HG02870 (cell line): ENCODE results near the gene ZNF423.

Experiments
- ATAC-seq: cut with Tn5 transposase; IDR thresholded peaks from one replicate; pipeline ENCODE4 v1.9.1; 2021; ENCODE audit warnings: mild to moderate bottlenecking, moderate library complexity; ENCODE audit not compliant: unreplicated experiment

The ZNF423 gene

DNA sequence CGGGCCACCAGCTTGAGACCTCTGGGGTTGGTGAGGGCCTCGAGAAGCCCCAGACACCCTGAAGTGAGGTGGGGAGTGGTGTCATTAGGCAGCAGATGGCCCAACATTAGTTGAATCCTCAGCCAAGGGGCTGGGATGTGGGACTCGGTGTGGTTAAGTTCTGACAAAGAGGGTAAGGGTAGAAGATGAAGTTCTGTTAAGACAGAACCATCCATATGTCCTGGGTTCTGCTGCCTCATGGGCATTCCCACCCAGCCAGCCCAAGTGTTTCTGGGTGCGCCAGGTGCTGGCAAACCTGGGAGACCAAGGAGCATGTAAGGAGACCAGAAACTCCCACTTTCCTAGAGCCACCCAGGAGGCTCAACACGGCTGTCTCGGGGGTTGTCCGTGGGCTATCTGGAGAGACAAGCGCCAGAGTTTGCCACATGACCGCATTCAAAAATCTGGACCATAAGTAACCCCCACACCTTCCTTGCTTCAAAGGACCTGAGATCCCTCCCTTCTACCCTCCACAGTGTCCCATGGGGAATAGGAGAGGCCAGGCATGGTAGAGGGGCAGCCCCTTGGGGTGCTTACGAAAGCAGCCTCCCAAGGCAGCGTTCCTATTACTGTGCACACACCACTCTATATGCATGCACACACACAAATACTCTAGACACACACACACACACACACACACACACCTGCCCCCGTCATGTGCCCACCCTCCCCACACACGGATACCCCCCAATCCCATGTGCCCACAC is 353.6 kb downstream of the ZNF423 start:
- no peak for ATAC-seq

DNA sequence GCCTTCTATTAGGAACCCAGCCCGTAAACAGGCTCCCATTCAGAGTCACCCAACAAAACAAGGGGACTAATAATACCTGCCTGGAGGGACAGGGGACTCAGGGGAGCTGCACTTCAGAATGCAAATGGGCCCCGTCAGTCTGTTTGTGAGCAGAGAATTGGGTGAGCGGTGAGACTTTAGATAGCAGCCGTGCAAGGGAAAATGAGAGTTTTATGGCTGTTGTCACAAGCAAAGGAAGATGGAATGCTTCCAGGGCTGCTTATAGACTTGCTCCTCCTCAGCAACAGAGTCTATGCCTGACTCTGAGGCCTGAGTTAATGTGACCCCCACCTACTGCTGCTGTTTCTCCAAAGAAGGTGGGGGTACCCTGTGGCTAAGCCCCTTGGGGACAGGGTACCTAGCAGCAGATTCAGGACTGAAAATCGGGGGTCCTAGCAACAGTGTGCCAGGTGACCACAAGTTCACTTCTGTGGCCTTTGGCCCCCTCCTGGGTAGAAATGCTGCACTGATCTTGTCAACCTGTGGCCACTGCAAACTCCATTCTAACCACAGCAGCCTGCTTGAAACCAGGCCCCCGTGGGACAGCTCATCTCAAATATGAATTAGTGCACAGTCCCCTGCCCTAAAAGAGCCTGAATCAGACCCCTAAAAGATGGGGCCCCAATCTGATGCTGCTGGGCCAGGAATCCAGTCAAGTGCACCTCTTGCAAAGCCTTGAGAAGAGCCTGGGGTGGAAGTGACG is 355.9 kb downstream of the ZNF423 start:
- ATAC-seq, result no peak

DNA sequence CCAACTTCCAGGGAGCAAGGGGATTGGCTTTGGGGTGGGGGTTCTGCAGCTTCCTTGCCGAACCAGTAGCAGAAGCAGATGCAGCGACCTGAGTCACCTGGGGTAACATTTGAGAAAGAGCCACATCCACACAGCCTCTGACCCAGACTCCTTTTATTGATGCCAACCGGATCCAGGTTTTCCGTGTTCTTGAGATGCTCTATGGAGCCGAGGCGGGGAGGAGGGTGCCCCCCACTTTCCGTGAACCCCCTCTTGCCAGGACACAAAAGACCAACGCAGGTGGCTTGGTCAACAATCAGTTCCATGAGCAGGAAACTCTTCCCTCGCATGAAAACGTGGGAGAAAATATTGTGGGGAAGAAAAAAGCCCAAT is 356.5 kb downstream of the ZNF423 start:
- no peak for ATAC-seq

DNA sequence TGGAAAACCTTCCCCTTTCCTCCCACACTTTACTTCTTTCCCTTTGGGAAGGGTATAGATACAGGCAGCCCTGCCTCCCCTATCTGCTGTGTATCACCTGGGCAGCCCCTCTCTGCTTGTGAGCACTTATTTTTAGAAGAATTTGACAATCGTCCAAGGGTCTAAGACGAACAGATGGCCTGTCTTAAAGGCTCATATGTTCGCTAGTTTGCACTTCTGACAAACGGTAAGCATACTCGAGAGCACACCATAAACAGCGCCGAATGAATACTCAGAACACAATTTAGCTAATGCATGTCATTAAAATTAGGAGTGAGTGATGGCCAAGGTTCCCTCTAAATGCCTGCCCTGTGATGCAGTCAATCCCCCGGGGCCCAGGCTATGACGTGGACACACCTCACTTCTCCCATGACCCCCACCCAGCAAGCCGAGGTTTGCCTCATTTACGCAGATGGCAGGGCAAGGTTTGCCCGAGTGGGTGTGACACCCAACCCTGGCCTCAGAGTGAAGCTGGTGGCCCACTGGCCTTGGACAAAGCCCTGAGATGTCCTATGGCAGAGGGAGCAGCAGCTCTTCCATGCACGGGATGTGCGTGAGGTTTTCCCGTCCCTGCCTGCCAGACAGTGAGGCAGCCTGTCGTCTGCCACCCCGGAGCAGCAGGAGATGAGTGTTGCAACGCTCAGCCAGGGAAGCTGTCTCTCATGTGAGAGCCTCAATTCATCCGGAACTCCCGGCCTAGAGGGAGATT is 357.1 kb downstream of the ZNF423 start:
- ATAC-seq, result no peak

DNA sequence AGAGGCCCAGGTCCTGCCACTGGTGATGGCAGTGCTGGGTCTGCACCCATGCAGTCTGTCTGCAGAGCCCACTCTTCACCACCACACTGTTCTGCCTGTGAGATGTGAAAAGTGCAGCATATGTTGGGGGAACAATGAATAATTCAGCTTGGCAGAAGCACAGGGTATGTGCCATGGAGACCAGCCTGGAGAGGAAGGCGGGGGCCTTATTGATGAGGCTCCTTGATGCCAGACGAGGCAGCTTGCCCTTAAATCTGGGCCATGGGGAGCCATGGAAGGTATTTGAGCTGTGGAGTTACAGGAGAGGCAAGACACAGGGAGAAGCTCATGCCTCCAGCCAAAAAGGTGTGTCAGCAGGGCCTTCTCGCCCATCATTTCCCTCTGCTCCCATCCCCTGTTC is 357.6 kb downstream of the ZNF423 start:
- ATAC-seq, result no peak

DNA sequence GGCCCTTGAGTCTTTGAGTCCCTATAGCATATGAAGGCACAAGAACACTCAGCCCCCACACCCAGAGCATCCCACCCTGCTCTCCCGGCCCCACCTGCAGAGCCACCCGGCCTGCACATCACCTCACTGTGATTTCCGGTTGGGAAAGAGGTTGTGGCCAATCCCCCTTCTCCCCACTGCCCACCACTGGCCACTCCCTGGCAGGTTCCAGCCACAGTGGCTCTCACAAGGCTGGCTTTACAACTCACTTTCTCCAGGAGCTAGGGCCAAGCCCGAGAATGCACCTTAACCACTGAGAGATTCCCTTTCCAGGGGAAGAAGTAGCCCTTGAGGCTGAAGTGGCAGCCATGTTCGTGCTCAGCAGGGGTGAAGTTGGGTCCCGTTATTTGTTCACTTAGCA is 358.4 kb downstream of the ZNF423 start:
- ATAC-seq, result no peak

DNA sequence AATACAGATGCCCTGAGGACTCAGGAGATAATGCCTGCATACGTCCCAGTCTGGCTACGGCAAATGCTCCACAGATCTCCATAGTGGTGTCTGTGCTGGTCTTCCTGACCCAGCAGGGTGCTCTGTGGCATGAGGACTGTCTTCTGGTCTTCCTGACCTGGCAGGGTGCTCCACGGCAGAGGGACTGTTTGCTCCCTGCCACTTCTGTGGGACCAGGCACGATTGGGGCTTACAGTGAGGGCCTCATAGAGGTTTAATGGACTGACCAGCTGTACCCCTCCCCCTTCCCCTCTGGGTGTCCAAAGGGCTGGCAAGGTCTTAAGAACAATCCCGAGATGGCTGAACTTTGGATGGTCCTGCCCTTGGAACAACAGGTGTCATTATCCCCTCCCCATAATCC is 359.3 kb downstream of the ZNF423 start:
- ATAC-seq, result no peak

DNA sequence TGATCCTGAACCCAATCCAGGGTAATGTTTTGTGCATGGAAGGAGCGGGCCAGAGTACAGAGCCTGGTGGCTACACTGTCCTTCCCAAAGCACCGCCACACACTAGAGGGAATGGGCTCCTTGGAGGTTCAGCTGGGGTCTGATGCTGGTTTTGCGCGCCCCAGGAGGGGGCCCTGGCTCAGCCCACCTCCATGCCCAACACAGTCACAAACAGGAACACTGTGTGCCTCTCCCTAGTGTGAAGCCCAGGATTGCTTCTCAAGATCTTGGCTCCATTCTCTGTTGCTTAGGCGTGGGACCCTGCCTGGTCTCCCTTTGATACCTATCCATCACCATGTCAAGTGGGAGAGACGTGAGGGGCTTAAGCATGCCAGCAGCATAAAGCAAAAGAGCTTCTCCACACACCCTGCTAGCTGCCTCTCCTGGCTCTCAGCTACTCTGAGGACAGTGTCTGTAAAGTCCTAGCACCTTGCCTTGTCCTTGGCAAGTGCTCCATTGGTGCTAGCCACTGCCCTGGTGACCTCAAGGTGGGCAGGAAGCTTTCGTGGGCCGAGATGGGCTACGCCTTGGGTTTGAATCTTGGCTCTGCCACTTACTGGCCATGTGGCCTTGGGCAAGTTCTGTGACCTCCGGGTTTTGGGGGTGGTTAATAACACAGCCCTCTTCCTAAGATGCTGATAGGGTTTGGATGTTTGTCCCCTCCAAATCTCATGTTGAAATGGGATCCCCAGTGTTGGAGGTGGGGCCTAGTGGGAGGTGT is 360.1 kb downstream of the ZNF423 start:
- no peak for ATAC-seq

DNA sequence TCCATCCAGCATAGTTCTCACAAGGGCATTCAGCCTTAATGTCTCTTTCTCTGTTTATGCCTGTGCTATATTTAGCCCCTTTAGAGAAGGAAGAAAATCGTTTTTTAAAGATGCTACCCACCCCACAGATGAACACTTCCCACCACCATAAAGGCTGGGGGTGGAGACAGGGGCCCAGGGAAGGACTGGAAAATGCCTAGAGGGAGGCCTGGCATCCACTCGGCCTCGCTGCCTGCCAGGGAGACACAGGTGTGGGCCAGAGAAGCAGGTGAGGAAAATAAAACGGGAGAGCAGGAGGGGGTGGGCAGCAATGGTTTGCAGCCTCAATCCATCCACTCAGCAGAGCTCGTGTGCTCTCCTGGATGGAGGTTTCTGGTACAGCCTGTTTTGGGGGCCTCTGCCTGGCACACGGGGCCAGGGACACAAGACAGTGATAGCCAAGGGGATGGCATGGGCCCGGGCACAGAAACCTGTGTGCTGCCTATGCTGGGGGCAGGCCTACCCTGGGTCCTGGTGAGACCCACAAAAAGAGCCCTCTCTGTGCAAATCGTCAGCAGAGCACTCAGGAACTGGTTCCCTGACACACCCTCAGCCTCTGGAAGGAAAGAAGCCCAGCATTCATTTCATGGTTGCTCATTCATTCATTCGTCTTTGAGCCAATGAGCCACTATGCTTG is 360.9 kb downstream of the ZNF423 start:
- ATAC-seq, result no peak

DNA sequence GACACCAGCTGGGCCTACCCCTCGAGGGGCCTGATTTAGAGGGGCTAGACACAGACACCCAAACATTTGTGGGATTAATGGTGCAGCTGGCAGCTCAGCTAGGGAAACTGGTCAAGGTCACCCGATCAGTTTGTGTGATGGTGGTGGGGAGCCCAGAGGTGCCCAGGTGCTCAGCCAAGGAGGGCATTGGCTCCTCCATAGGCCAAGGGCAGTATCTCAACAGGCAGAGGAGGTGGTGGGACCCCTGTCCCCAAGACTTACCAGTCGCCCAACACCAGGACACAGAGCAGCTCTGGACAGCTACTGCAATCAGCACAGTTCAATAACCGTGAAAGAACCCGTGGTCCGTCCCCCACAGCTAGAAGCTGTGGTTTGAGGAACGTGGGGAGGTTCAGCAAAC is 361.4 kb downstream of the ZNF423 start:
- no peak for ATAC-seq

DNA sequence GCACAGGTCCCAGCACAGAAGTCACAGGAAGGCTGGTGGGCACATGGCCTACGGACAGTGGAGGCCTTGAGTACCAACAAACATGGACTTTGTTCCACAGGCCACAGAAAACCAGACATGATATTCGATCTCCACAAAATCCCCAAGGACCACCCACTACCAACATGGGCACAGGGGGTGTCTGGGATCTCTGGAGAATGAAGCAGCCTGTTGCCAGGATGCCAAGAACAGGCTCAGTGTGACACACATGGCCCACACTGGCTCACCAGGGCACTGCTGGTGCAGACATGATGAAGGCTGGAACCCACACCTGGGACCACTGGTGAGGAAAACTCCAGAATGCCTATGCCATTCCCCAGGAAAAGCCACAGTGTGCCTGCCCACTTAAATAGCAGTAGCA is 362.1 kb downstream of the ZNF423 start:
- no peak for ATAC-seq

DNA sequence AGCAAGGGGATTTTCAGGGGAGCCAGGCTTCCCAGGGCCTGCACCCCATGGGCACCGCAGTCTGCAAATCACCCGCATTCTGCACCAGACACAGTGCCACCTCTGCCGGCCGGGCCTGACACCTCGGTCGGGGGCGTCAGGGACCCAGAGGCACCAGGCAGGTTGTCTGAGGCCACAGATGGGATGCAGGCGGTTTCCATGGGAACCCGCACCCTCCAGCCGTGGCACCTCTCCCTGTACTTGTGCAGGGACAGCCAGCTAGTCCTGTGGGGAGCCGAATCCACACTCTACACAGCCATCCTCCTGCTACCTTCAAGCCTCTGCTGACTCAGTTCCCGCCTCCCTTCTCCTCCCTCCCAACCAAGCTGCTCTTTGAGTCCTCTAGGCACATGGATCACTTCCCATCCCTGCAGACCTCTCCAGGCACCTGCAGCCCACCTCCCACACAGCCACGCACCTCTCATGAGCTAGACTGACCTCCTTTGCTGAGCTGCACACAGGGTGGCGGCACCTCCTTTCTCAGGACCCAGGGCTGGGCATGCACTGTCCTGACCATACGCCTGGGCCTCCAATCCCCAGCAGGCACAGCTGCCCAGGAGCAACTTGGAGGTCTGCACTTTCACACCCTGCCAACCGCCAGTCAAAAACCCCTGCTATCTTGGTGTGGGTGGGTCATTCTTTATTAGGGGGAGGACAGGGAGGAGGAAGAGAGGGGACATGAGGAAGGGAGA is 362.9 kb downstream of the ZNF423 start:
- ATAC-seq, result no peak

DNA sequence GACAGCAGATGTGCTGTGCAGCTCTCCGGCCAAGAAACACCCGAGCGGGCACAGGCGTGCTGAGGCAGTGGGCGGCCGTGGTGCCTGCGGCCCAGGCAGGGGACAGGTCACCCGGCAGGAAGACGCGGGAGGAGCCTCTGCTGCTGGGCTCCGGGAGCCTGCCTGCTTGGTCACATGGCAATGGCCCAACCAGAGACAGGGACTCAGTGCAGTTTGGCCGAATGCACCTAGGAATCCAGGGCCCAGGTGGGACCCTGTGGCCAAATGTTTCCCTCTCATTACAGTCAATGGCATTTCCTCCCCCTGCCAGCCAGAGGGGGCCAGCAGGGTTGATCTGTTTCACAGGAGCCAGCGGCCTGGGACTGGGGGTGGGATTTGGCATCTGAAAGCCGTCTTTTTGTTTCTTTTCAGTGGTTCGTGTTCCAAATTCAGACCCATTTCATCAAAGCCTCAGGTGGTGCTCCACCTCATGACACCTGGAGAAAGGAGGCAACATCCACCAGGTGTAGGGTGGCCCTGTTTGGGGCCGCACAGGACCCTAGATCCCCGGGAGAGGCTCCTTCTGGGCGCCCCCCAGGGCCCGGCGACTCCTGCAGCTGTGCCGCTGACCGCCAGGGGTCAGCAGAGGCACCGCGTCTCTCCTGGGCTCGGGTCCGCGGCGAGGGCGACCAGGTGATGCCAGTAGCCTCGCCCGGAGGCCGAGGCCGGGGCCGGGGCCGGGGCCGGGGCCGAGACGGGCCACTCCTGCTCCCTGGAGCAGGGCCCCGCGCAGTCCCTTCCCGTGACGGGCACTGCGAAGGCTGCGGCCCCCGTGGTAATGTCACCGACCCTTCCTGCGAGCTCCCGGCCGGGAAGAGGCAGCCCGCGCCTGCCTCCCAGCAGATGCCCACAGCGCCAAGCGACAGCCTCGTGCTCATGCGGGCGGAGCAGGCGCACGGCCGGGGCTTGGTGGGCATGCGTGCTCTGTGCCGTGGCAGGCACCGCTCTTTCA is 363.8 kb downstream of the ZNF423 start:
- no peak for ATAC-seq

DNA sequence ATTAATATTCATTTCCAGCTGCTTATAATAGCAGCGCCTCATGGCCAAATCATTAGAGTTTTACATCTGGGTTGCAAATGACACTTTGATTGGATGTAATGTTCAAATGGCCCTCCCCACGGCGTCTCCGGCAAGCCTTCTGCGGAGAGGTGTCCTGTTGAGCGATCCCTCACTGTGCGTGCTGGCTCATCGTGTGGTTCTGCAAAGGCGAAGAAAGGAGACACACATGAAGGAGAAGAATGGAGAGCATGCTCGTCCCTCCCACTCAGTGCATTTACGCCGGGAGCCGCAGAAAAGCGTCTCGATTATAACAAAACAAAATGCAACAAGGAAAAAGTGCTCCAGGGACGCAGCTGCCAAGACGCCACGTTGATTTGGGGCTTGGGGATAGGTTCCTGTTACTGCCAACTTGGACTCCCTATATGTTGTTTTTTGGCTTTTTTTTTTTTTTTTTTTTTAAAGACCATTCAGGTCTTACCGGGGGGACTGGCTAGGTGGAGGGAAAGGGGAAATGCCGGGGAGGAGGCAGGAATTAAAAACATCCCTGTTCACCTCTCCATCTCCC is 364.7 kb downstream of the ZNF423 start:
- ATAC-seq, result no peak

DNA sequence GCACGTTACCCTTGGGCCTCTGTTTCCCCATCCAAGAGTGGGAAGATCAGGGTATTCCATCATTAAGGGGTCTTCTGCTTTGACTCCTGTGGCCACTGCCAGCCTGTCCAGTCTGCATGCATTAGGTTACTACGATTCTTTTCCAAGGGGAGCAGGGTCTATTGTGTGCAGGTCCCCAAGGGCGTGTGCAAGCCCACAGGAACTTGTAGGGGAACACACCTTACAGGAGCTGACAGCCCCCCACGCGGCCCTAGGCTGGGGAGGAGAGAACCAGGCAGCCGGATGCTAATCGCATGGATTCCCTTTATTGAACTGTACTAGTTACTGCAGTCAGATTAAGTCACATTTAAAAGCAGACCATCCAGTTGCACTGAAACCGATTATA is 365.6 kb downstream of the ZNF423 start:
- ATAC-seq, result no peak

DNA sequence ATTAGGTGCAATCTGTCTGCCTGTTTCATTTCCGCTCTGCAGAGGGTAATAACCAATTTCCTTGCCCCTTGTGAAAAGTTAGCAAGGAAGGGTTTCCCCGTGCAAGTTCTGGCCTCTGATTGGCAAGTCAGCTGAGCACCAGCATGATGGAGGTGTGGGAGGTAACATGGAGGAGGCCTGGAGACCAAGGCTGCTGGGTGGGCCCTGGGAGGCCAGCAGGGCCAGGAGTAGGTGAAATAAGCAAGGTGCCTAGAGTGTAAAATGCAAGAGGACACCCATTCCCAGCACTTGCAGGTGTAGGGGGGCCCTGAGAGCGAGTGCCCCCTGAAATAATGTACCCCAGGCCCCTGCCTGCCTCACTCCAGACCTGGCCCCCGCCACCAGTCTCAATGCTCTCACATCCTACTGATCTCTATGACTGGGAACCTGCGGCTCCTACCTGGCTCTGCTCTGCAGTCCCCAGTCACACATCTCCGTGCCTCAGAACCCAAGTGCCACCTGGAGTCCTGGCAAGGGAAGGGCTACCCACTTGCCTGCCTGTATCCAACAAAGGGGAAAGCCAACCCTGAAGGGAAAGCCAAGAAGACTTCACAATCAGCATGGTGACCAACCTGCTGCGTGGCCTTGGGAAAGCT is 366.1 kb downstream of the ZNF423 start:
- ATAC-seq, result no peak

DNA sequence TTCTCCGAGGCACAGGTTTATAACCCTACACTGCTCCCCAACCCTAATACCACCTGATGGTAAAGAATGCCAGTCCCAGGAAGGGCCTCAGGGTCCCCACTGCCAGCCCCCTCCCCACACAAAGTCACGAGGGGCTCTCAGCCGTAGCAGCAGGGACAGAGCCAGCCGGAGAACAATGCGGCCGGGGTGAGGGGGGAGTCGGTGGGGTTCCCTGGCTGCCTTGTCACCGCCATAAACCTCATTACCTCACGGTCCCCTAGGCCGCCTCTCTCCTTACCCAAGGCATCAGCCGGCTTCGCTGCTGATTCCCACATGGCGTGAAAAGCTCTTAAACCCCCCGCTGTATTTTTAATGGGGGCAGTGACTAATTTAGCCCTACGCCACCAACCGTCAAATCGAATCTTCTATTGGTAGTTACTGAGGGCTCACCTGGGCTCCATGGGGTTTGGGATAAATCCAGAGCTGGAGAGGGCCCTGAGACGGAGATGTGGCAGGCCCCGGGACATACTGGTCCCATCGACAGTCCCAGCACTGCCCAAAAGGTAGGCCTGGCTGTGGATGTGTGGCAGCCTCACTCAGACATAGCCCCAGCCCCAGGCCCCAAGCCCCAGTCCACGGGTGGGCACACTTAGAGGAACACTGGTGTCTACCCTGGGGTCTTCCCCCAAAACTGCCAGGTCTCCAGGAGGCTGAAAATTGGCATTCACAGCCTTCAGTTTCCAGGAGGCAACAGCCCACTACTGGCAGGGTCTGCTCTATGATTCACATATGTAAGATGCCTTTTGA is 367.0 kb downstream of the ZNF423 start:
- no peak for ATAC-seq
